IPS-18c (cell line): ENCODE measurements around the gene ITIH1.
"Not testable (repeated sequence)": the region's sequence is repeated elsewhere in the genome, so short reads cannot be mapped to it uniquely, and the experiment has no call there.

Source experiments
- H3K4me3 ChIP-seq: 2 replicates; pipeline ENCODE4 v1.7.0; 2013; ENCODE audit warnings: low read depth, mild to moderate bottlenecking, low read length, moderate library complexity; ENCODE audit not compliant: insufficient read depth
- H3K9me3 ChIP-seq: one replicate; pipeline ENCODE4 v1.6.1; 2013; ENCODE audit warnings: mild to moderate bottlenecking, low read length, moderate library complexity; ENCODE audit not compliant: control insufficient read depth, insufficient read depth

ITIH1 gene

GRCh38 chr3:52771702-52772101 is 5.7 kb upstream of the ITIH1 start:
- Histone ChIP-seq H3K9me3 (no peaks in the 10 kb centered on the region), H3K4me3 (no peak overlapping the region)

- Histone ChIP-seq H3K9me3 (no peaks in the 10 kb centered on the region), H3K4me3 (no peak overlapping the region)
Observed at GRCh38 chr3:52773361-52774065, 3.9 kb upstream of the ITIH1 start.

GRCh38 chr3:52774066-52774713 is 3.2 kb upstream of the ITIH1 start:
- Histone ChIP-seq H3K4me3 (no peak overlapping the region), H3K9me3 (no peaks in the 10 kb centered on the region)

GRCh38 chr3:52774901-52775864 is 2.2 kb upstream of the ITIH1 start:
- H3K4me3 ChIP-seq: no peak overlapping the region

GRCh38 chr3:52775877-52776276 is 1.5 kb upstream of the ITIH1 start:
- Histone ChIP-seq H3K4me3 (no peak overlapping the region), H3K9me3 (no peaks in the 10 kb centered on the region)

More at GRCh38 chr3:52774901-52775864, 2.2 kb upstream of the ITIH1 start:
- H3K9me3 ChIP-seq: no peaks in the 10 kb centered on the region

- not testable (repeated sequence) for H3K4me3 ChIP-seq
Observed at GRCh38 chr3:52776486-52776885, 913 bp upstream of the ITIH1 start.

GRCh38 chr3:52777959-52778805 is 783 bp downstream of the ITIH1 start:
- H3K9me3 ChIP-seq: no peaks in the 10 kb centered on the region
- H3K4me3 ChIP-seq: no peak overlapping the region

More at GRCh38 chr3:52776486-52776885, 913 bp upstream of the ITIH1 start:
- not testable (repeated sequence) for H3K9me3 ChIP-seq

GRCh38 chr3:52779011-52779836 is 1.8 kb downstream of the ITIH1 start:
- no peak overlapping the region for H3K4me3 ChIP-seq
- H3K9me3 ChIP-seq: no peaks in the 10 kb centered on the region

GRCh38 chr3:52779837-52780585 is 2.6 kb downstream of the ITIH1 start:
- Histone ChIP-seq H3K9me3 (no peaks in the 10 kb centered on the region), H3K4me3 (no peak overlapping the region)

GRCh38 chr3:52781741-52782140 is 4.3 kb downstream of the ITIH1 start:
- Histone ChIP-seq H3K4me3 (no peak overlapping the region), H3K9me3 (no peaks in the 10 kb centered on the region)

GRCh38 chr3:52782412-52783210 is 5.2 kb downstream of the ITIH1 start:
- no peaks in the 10 kb centered on the region for H3K9me3 ChIP-seq
- no peak overlapping the region for H3K4me3 ChIP-seq

- Histone ChIP-seq H3K4me3 (no peak overlapping the region), H3K9me3 (no peaks in the 10 kb centered on the region)
Observed at GRCh38 chr3:52783211-52783555, 5.8 kb downstream of the ITIH1 start.

- no peaks in the 10 kb centered on the region for H3K9me3 ChIP-seq
- H3K4me3 ChIP-seq: no peak overlapping the region
Observed at GRCh38 chr3:52784021-52784621, 6.7 kb downstream of the ITIH1 start.

- no peak overlapping the region for H3K4me3 ChIP-seq
Observed at GRCh38 chr3:52784931-52785590, 7.7 kb downstream of the ITIH1 start.

More at GRCh38 chr3:52784931-52785590, 7.7 kb downstream of the ITIH1 start:
- H3K9me3 ChIP-seq: no peaks in the 10 kb centered on the region
